Stimulated activated CD4-positive, alpha-beta T cell treated with anti-CD3 and anti-CD28 coated beads, Interleukin-12 subunit alpha, Interleukin-12 subunit beta, amount 100 ng/mL, for 48 hours (primary cell): ENCODE measurements around the gene DNMT3L.
"Not testable (repeated sequence)": the region's sequence is repeated elsewhere in the genome, so short reads cannot be mapped to it uniquely, and the experiment has no call there.

Experiments
- DNase-seq, 3 donors: peaks; one replicate each; pipeline ENCODE4 v3.0.0-alpha.2; 2020; ENCODE audit warnings: low read depth in 2 of 3, low spot score in 1 of 3

The DNMT3L gene

DNA sequence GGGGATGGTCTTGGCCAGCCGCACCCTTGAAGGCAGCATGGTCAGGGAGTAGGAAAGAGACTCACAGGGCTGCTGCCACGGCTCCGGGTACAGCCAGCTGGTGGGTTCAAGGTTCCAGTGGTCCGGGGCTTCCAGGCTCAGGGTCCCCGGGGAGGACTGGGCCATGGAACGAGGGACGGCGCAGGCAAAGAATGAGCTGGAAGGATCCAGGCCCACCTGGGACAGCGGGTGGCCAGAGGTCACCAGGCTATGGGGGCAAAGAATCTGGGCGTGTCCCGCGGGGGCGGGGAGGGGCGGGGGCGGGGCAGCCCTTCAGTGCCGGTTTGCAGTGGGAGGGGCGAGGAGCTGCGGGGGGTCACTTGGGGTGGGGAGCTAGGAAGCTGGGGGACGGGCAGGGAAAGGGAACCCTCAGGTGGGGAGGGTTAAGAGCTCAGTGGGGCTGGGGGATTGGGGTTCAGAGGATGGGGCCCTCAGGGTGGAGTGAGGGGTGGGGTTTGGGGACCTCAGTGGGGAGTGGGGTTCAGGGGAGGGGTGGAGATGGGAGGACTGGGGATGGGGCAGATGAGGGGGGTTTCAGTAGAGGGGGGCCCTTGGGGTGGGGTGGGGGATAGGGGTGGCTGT is at the start of gene DNMT3L:
Gene DNMT3L, minus strand, starts transcription at position 223 of the 621 bp plus-strand sequence. CDS start 638 bp downstream, outside the sequence.
- DNase-seq, result no peak

DNA sequence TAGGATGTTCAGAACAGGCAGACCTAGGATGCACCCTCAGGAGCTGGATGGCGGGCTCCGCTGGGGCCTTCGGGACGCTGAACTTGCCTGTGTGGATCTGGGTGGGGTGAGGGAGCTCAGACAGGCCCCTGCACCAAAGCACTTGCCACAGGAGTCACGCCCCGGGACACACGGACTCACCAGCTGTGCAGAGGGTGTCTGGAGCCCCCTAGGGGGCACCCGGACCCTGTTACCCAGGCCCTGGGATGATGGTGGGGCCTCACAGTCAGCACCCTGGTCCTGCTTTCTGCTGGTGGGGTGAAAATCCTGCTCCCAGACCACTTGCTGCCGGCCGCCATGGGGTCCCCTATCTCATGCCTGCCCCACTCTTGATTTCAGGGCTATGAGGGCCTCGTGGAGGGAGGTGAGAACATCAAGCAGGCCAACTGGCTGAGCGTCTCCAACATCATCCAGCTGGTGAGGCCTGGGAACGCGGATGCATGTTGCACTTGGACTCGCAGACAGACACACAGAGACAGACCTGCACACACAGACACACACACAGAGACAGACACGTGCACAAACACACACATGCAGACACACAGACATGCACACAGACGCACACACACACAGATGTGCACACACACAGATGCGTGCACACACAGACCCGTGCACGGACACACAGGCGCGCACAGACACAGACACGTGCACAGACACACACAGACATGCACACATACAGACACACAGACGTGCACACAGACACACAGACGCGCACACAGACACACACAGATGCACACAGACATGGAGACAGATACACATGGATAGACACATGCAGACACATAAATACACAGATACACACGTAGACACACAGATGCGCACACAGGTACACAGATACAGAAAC is 49.2 kb upstream of the DNMT3L start:
- no peak for DNase-seq

DNA sequence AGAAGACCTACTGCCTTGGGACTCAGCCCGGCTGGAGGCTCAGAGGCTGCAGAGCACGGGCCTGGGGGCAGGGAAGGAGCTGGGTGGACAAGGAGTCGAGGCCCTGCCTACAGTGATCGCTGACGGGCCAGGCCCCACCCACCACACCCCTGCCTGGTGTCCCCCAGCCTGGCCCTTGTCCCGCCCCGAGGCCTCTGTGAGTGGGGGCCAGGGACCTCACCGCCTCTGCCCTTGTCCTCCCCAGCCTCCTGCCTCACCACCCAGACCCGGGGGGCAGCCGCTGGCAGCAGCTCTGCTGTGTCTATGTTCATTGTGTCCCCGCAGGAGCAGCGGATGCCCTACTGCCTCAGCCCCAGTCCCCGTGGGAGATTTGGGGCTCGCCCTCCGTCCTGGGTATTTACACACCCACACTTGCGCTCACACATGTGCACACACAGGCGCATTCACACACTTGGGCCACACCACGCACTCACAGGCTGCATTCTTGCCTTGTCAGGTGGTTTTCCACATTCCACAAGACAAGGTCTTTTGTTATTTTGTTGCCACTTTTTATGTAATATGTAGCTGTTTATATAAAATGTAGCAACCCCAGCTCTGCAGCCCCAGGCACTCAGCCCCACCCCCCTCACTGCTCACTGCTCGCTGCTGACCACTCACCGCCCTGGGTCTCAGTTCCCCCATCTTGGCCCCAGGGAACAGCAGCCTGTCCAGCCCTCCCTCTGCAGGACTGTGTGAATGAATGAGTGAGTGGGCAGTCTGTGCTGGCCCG is 45.4 kb upstream of the DNMT3L start:
- DNase-seq, result no peak

DNA sequence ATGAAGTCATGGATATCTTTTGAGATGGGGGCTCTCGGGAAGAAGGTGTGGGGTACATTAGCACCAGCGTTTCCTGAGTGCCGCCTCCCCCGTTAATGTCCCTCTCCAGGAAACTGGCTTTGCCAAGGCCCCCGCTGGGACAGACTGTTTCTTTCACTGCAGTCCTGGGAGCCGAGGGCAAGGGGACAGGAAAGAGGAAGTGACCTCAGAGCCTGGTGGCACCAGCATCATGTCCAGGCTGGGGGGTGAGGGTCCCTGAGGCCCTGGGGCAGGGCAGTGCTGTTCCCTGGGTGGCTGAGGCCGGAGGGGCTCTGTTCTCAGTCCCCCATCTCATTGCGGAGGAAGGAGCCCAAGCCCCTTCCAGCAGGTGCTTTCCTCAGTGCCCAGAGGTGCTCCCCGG is 44.0 kb upstream of the DNMT3L start:
- no peak for DNase-seq

DNA sequence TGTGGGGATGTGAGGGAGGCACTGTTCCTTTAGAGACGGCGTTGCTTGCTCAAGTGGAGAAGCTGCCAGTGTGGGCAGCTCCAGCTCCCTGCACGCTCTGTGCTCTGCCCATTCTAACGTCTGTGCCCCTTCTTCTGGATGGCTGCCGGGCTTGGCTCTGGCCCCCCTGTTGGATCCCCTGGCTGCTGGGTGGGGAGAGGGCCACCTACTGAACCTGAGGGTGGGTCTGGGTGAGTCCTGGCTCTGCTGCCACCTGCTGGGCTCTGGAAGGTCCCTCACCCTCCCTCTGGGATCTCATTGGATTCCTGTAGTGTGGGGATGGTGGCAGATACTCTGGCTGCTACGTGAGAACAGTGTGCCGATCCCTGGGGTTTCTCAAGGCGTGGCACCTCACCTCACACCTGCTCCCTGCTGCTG is 43.2 kb upstream of the DNMT3L start:
- peak in 1 of 3 donors; percentile 20 for DNase-seq

DNA sequence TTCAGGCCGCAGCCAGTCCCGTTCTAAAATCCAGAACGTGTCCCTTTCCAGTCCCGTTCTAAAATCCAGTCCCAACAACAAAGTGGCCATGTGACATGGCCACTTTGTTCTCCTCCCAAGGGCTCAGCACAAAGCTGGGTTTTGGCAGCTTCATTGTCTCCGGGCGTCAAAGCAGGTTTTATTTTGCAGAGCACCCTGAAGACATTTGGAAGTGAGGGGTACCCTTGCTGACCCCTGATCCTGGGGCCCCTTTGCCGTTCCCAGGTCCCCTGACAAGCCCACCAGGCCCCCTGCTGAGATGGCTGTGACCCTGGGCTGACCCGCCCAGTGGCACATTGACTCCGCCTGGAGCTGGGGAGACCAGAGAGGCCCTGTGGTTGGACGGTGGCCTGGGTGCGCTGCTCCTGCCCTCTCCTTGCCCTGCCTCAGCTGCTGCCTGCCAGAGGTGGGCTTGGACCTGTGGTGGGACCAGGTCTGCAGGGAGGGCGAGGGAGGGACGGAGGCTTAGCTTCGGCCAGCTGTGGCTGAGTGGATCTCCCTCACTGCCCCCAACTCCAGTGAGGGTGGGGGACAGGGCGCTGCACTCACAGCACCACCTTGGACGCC is 42.4 kb upstream of the DNMT3L start:
- no peak for DNase-seq

DNA sequence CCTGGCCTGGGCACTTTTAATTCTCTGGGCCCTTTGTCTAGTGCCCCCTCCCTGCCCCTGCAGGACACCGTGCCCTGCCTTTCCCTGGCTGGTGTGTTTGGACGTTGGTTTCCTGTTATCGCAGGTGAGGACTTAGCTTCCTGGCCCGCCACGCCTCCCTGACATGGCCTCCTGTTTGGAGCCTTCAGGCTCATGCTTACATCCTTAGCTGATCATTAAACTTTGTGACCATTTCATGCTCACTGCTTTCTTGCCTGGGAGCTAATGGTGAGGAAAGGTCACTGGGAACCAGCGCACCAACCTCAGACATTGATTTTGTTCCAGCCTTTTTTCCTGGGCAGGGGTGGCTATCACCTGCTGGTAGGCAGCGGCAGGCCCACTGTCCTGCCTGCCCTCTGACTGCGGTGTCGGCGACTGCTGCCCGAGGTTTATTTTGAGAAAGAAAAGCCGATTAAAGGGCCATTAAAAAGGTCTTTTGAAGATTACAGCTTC is 41.8 kb upstream of the DNMT3L start:
- no peak for DNase-seq

DNA sequence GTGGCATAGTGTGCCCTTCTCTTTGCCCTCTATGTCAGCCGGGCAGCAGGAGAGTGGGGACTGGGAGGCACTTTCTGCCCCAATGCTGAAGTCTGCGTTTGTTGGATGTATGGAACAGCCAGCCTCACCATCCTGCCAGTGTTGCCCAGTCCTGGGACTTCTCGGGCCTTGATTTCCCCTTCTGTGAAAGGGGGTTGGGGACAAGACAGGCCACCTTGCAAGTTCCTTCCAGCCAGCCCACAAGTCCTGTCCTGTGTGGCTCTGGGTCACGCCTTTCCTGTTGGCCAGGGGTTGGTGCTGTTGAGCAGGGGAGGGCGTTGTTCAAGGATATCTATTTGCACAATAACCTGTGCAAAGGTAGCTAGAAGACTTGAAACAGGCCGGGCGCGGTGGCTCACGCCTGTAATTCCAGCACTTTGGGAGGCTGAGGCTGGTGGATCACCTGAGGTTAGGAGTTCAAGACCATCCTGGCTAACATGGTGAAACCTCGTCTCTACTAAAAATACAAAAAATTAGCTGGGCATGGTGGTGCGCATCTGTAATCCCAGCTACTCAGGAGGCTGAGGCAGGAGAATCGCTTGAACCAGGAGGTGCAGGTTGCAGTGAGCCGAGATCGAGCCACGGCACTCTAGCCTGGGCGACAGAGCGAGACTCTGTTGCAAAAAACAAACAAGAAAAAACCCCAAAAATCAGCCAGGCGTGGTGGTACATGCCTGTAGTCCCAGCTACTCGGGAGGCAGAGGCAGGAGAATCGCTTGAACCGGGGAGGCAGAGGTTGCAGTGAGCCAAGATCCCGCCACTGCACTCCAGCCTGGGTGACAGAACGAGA is 41.1 kb upstream of the DNMT3L start:
- DNase-seq, result not testable (repeated sequence)

DNA sequence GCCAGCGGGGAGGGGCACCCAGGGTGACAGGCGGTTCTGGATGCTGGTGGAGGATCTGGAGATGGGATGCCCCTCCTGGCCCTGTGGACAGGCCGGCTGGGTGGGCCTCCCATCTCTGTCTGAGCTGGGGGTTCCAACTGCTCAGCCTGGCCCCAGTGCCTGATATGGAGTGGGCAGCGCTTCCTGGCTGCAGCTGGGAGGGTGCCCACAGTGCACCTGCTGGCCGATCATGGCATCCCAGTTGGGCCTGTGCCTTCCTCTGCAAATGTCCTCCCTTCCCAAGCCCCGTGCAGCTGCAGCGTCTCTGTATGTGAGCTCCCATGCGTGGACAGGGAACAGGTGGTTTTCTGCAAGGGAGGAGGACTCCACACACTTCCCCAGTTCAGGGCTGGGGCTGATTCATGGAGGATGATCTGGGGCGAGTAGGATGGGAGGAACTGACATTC is 40.3 kb upstream of the DNMT3L start:
- no peak for DNase-seq

DNA sequence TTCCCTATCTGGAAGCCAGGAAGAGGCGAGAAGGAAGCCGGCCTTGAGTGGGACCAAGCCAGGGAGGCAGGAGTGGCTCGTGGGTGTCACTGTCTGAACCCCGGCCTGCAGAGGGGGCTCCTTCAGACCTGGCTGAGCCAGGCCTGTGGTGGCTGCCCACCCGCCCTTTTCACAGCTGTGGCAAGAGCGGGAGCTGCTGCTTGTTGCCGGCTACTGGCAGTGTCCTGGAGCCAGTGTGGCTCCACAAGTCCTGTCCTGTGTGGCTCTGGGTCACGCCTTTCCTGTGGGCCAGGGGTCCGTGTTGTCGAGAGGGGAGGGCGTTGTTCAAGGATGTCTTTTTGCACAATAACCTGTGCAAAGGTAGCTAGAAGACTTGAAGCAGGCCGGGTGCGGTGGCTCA is 39.4 kb upstream of the DNMT3L start:
- DNase-seq, result no peak

DNA sequence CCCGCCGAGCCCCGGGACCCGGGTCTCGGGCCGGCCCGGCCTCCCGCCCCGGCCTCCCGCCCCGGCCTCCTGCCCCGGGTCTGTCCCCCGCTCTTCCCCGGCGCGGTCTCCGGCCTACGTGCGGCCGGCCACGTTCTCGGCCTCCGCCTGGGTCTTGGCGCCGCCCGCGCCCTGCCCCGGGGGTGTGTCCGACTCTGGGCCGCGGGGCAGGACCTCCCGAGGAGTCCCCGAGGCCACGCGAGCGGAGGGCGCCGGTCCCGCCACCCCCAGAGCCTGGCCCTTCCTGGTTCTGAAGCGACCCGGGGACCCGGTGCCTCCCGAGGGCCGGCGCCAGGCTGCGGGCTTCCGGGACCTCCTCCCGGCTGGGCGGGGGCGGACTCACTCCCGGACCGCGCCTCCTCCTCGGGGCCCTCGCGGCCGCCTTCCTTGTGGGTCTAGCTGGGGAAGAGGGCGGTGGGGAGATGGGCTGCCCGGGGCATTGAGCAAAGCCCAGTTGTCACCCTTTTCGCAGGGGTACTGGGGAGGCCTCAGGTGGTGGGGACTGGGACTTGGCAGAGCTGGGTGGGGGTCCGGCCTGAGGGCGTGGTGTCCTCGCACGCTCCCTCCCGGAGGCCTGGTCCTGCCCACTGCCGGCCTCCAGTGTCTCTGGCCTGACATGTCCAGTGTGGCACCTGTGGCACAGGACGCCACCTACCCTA is 38.7 kb upstream of the DNMT3L start:
- peak in 2 of 3 donors; percentile 22 to 60 for DNase-seq

DNA sequence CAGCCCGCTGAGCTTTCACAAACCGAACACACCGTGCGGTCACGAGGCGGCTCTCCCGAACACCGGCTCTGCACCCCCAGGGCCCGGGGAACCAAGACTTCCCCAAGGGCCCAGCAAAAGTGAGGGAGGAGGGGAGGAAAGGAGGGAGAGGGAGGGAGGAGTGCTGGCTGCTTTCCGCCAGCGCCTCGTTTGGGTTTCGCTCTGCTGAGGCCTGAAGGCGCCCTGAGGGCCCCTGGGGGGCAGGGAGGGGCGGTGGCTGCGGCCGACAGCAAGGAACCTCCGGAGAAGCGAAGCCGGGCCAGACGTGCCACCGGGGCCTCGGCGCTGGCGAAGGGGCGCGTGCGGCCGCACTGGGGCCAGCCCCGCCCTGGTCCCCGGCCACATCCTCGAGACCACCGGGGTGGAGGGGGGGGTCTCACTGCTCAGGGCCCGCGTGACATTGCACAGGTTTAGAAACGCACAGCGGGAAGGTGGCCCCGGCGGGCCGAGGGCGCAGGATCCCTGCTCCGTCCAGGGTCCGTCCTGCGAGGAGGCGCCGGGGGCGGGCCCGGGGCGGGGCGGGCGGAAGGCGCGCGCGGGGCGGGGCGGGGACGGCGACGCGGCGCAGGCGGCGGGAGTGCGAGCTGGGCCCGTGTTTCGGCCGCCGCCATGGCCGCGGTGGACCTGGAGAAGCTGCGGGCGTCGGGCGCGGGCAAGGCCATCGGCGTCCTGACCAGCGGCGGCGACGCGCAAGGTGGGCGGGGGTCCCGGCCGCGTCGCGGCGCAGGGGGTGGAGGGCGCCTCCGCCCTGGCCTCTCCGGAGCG is 38.0 kb upstream of the DNMT3L start, which contains the start of gene PFKL:
Gene PFKL, plus strand, starts transcription at position 596 of the 804 bp plus-strand sequence. Its CDS starts 53 bp downstream, at position 649.
- DNase-seq, result peak; percentile 42 to 66 (median 52)

DNA sequence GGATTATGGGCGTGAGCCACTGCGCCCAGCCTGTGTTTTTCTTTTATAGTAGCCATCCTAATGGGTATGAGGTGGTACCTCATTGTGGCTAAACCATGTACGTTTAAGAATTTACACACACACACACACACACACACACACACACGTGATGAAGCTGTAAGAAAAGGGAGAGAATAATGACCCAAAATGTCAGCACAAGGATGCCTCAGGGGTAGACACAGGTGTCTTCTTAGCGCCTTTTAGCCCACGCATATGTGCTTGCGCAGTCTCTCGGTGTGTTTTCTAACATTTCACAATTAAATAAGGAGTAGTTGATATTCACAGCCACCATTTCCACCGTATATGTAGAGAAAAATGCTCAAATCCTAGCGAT is 37.4 kb upstream of the DNMT3L start:
- DNase-seq, result no peak

DNA sequence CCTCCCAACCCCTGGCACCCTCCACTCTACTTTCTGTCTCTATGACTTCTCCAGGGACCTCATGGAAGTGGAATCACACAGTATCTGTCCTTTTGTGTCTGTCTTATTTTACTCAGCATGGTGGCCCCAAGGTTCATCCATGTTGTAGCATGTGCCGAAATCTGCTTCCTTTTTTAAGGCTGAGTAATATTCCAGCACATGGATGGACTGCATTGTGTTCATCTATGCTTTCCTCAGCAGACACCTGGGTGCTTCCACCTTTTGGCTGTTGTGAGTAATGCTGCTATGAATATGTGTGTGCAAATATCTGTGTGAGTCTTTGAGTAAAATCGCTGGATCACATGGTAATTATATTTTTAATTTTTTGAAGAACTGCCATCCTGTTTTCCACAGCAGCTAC is 36.6 kb upstream of the DNMT3L start:
- DNase-seq, result no peak

DNA sequence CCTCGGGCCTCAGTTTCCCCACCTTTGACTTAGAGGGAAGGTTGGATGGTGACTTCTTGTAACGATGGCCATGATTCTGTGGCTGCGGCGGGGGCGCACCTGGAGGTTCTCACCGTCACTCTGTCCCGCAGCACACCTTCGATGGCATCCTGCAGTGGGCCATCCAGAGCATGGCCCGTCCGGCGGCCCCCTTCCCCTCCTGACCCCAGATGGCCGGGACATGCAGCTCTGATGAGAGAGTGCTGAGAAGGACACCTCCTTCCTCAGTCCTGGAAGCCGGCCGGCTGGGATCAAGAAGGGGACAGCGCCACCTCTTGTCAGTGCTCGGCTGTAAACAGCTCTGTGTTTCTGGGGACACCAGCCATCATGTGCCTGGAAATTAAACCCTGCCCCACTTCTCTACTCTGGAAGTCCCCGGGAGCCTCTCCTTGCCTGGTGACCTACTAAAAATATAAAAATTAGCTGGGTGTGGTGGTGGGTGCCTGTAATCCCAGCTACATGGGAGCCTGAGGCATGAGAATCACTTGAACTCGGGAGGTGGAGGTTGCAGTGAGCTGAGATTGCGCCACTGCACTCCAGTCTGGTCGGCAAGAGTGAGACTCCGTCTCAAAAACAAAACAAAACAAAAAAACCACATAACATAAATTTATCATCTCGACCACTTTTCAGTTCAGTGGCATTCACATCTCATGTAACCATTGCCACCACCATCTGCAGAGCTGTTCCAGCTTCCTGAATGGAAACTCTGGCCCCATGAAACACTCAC is 36.0 kb upstream of the DNMT3L start:
- peak; percentile 57 to 73 (median 72) for DNase-seq

DNA sequence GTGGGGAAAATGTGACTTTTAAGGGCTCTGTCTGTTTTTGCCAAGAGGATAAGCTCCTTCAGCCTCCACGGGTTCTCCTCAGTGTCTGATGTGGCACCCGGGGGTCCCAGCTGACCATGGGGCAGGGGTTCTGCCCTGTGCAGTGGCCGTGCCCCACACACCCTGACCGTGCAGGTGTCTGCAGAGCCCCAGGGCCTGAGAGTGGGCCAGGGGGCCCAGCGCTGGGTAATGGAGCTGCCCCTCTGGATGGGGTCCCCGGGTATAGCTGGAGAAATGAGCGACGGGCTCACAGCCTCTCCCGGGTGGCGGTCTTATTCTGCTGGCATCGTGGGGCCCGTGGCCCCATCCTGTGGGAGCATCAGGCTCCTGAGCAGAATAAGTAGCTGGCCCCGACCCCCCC is 35.2 kb upstream of the DNMT3L start:
- no peak for DNase-seq

DNA sequence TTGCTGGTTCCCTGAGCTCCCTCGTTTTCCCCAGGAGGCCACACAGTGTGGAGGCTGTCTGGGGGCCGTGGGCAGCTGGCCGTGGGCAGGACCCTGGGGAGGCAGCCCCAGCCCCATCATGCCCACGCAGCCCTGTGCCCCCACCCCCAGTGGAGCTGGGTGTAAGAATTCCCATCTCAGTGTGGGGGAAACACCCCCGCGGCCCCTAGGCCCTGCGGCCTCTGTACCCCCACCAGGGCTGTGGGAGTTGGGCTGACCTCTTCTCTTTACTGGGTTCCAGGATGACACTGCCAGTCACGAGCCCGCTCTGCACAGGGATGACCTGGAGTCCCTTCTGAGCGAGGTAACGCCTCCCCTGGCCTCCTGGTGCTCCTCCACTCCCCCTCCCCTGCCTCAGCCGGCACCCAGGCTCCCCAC is 34.4 kb upstream of the DNMT3L start:
- no peak for DNase-seq

DNA sequence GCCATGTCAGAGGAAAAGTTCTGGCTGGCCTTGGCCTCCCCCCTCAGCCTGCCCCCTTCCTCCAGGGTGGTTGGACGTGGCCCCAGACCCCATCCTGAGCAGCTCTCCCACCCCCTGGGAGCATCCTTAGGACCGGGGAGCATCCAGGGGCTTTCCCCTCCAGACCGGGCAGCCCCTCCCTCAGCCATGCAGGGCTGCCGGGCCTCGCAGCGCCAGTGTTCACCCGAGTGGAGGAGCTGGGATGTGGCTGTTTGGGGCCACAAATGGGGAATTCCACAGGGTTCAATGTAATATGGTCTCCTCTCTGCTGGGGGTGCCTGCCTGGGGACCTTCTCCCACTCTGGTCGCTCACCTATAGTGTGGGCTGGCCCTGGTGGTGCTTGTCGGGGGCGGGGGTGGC is 33.9 kb upstream of the DNMT3L start:
- DNase-seq, result no peak
